OCI-LY7 (cell line): ENCODE data around the gene XIAP.
"Not testable (repeated sequence)": the region's sequence is repeated elsewhere in the genome, so short reads cannot be mapped to it uniquely, and the experiment has no call there.

Source experiments
- EZH2phosphoT487 ChIP-seq: fragments of 200-600 bp; sonication (generic); IDR thresholded peaks from 2 replicates; pipeline ENCODE4 v1.6.1; 2018; ENCODE audit warnings: low read depth, borderline replicate concordance, mild to moderate bottlenecking, mixed run types, antibody characterized with exemption, low read length, moderate library complexity, mixed read lengths
- TF ChIP-seq, protein P1 (sequence below): fragments of 200-600 bp; sonication (generic); conservative IDR thresholded peaks from 2 replicates; pipeline ENCODE4 v1.5.1; 2014; ENCODE audit warnings: mild to moderate bottlenecking, antibody characterized with exemption, low read length, moderate library complexity, mixed read lengths

DNA sequence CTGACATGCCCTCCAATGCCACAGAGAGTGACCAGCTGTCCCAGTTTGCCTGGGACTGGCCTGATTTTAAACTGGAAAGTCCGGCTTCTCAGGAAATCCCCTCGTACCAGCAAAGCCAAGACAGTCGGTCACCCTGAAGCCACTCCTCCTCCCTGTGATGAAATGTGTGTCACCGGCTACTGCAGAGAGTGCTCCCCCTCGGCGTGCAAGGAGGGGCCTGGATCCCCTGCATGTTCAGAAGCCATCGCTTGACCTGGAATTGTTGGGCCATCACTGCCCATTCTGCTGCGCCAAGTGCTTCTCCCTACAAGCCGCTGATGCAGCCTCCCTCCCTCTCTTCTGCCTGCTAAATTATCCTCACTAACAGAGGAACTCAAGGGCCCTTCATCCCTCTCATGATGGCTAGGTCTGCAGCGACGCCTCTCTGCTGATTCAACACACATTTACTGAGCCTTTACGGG lies 44.9 kb upstream of the XIAP start:
- TF ChIP-seq, protein P1, sequence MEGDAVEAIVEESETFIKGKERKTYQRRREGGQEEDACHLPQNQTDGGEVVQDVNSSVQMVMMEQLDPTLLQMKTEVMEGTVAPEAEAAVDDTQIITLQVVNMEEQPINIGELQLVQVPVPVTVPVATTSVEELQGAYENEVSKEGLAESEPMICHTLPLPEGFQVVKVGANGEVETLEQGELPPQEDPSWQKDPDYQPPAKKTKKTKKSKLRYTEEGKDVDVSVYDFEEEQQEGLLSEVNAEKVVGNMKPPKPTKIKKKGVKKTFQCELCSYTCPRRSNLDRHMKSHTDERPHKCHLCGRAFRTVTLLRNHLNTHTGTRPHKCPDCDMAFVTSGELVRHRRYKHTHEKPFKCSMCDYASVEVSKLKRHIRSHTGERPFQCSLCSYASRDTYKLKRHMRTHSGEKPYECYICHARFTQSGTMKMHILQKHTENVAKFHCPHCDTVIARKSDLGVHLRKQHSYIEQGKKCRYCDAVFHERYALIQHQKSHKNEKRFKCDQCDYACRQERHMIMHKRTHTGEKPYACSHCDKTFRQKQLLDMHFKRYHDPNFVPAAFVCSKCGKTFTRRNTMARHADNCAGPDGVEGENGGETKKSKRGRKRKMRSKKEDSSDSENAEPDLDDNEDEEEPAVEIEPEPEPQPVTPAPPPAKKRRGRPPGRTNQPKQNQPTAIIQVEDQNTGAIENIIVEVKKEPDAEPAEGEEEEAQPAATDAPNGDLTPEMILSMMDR = not testable (repeated sequence)
- not testable (repeated sequence) for TF ChIP-seq EZH2phosphoT487
